ENCODE measurements around the gene GRIK4. TPM values are rescaled to one million over a fixed set of nuclear protein-coding genes. Genes with fewer than 3 reads are reported as not detected.

The GRIK4 gene
- total RNA-seq, 1 donor from 2014 or later: 4.5 TPM

DNA sequence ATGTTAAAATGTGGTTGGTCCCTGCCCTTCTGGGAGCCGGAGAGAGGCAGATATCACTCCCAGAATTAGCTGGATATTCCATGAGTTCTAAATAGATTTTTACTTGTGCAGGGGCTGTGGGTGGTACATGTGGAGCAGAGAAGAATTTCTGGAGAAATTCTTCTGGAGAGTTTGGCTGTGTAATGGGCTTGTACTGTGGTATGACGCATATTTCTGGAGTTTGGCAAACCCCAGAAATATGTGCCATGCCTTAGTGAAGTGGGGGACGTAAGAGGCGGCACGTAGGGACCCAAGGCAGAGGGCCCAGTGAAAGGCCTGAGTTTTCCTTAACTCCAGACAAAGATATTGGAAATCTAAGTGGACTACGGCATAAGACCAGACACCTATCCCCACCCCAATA lies 461.1 kb downstream of the GRIK4 start:
- no peak for DNase-seq (ENCODE audit: low spot score)
- Mint-ChIP-seq H3K9me3 (ENCODE audit: unreplicated experiment) (no peaks in the 10 kb centered on the region), H3K4me1 (ENCODE audit: unreplicated experiment) (peaks cover 39% of the 10 kb centered on the region), H3K27me3 (ENCODE audit: unreplicated experiment) (peaks cover 4% of the 10 kb centered on the region), H3K36me3 (ENCODE audit: low read depth, unreplicated experiment) (peaks cover 3% of the 10 kb centered on the region), H3K27ac (ENCODE audit: unreplicated experiment) (no peak overlapping the region), H3K4me3 (ENCODE audit: unreplicated experiment) (no peak overlapping the region)
- TF ChIP-seq CTCF (IDR thresholded peaks at IDR 0.05; ENCODE audit: unreplicated experiment): no peak

- H3K27ac Mint-ChIP-seq (ENCODE audit: unreplicated experiment): no peak overlapping the region
- H3K4me3 Mint-ChIP-seq (ENCODE audit: unreplicated experiment): no peak overlapping the region
- H3K36me3 Mint-ChIP-seq (ENCODE audit: low read depth, unreplicated experiment): peaks cover 3% of the 10 kb centered on the region
- peaks cover 2% of the 10 kb centered on the region for H3K27me3 Mint-ChIP-seq (ENCODE audit: unreplicated experiment)
- no peak for DNase-seq (ENCODE audit: low spot score)
- TF ChIP-seq CTCF (IDR thresholded peaks at IDR 0.05; ENCODE audit: unreplicated experiment): no peak
- no peaks in the 10 kb centered on the region for H3K9me3 Mint-ChIP-seq (ENCODE audit: unreplicated experiment)
- peaks cover 41% of the 10 kb centered on the region for H3K4me1 Mint-ChIP-seq (ENCODE audit: unreplicated experiment)
These were observed 462.0 kb downstream of the GRIK4 start for GRCh38 chr11:120973501-120973900.

- no peak overlapping the region for H3K4me3 Mint-ChIP-seq (ENCODE audit: unreplicated experiment)
- no peaks in the 10 kb centered on the region for H3K36me3 Mint-ChIP-seq (ENCODE audit: low read depth, unreplicated experiment)
- peaks cover 36% of the 10 kb centered on the region for H3K4me1 Mint-ChIP-seq (ENCODE audit: unreplicated experiment)
- no peak for DNase-seq (ENCODE audit: low spot score)
- H3K27me3 Mint-ChIP-seq (ENCODE audit: unreplicated experiment): peaks cover 3% of the 10 kb centered on the region
- no peaks in the 10 kb centered on the region for H3K9me3 Mint-ChIP-seq (ENCODE audit: unreplicated experiment)
- TF ChIP-seq CTCF (IDR thresholded peaks at IDR 0.05; ENCODE audit: unreplicated experiment): no peak
- peak overlapping the region; percentile 65 for H3K27ac Mint-ChIP-seq (ENCODE audit: unreplicated experiment)
These were observed 462.9 kb downstream of the GRIK4 start for GRCh38 chr11:120974466-120974865.

- no peak overlapping the region for H3K4me3 Mint-ChIP-seq (ENCODE audit: unreplicated experiment)
- H3K9me3 Mint-ChIP-seq (ENCODE audit: unreplicated experiment): no peaks in the 10 kb centered on the region
- H3K27ac Mint-ChIP-seq (ENCODE audit: unreplicated experiment): peak overlapping the region; percentile 39
- no peak for DNase-seq (ENCODE audit: low spot score)
- H3K4me1 Mint-ChIP-seq (ENCODE audit: unreplicated experiment): peaks cover 31% of the 10 kb centered on the region
- no peaks in the 10 kb centered on the region for H3K36me3 Mint-ChIP-seq (ENCODE audit: low read depth, unreplicated experiment)
- TF ChIP-seq CTCF (IDR thresholded peaks at IDR 0.05; ENCODE audit: unreplicated experiment): no peak
- H3K27me3 Mint-ChIP-seq (ENCODE audit: unreplicated experiment): peaks cover 3% of the 10 kb centered on the region
These were observed 463.4 kb downstream of the GRIK4 start for GRCh38 chr11:120974965-120975364.

GRCh38 chr11:120977266-120978137 lies 466.0 kb downstream of the GRIK4 start:
- no peak for DNase-seq (ENCODE audit: low spot score)

More at GRCh38 chr11:120977266-120978137, 466.0 kb downstream of the GRIK4 start:
- Mint-ChIP-seq H3K9me3 (ENCODE audit: unreplicated experiment) (no peaks in the 10 kb centered on the region), H3K27ac (ENCODE audit: unreplicated experiment) (no peak overlapping the region), H3K4me3 (ENCODE audit: unreplicated experiment) (no peak overlapping the region), H3K27me3 (ENCODE audit: unreplicated experiment) (peaks cover 3% of the 10 kb centered on the region), H3K36me3 (ENCODE audit: low read depth, unreplicated experiment) (no peaks in the 10 kb centered on the region), H3K4me1 (ENCODE audit: unreplicated experiment) (peaks cover 30% of the 10 kb centered on the region)
- TF ChIP-seq CTCF (IDR thresholded peaks at IDR 0.05; ENCODE audit: unreplicated experiment): no peak
